Measurements from ENCODE around the gene TNFRSF13B. TPM values are rescaled to one million over a fixed set of nuclear protein-coding genes. Genes with fewer than 3 reads are reported as not detected.
"Not testable (repeated sequence)": the region's sequence is repeated elsewhere in the genome, so short reads cannot be mapped to it uniquely, and the experiment has no call there.

The TNFRSF13B gene
- total RNA-seq, 3 donors from 2014 or later (not counting 1 experiment from before 2014, with no cell fraction given): 0.70 to 7.7 (median 0.89) TPM

DNA sequence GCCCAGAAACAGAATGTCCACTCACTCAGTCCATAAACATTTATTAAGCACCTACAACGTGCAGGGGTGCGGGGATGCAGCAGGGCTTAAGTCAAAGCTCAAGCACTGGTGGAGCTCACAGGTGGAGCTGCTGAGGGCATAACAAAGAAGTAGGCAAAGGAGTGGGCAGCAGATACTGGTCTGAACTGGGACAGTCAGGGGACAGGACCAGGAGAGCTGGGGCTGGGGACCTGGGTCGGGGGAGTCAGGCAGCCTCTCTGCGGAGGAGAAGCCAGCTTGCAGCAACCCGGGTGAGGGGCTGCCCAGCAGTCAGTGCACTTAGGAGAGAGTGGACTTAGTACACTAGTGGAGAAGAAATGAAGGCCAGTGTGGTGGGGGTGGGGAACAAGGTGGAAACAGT, 10.0 kb upstream of the TNFRSF13B start:
- no peak overlapping the region for H3K4me3 ChIP-seq (ENCODE audit: low read length)
- H3K27ac ChIP-seq (ENCODE audit: low read length): peak overlapping the region; percentile 45
- no peaks in the 10 kb centered on the region for H3K9me3 ChIP-seq (ENCODE audit: control insufficient read depth, insufficient read depth, low read length)
- Mint-ChIP-seq H3K27me3 (ENCODE audit: low read depth in 2 of 2) (peaks cover 0 to 3% of the 10 kb centered on the region in 2 donors), H3K27ac (no peak overlapping the region), H3K4me1 (peaks cover 0 to 4% of the 10 kb centered on the region in 2 donors), H3K4me3 (no peak overlapping the region), H3K9me3 (no peaks in the 10 kb centered on the region), H3K36me3 (no peaks in the 10 kb centered on the region)
- H3K27me3 ChIP-seq (ENCODE audit: control insufficient read depth, insufficient read depth, low read length): no peaks in the 10 kb centered on the region
- no peak for DNase-seq
- 94% methylated on average over 5 of the region's 5 CpGs for WGBS (ENCODE audit: insufficient coverage)
- peaks cover 6% of the 10 kb centered on the region for H3K4me1 ChIP-seq (ENCODE audit: control insufficient read depth, insufficient read depth, low read length)
- no peak for ATAC-seq
- no peaks in the 10 kb centered on the region for H3K36me3 ChIP-seq (ENCODE audit: control insufficient read depth, insufficient read depth, low read length)
- intact Hi-C loops (cut with micrococcal nuclease): loop anchor here (10.0 kb wide), 1 partner anchor 447 kb away; no protein-coding TSS in a partner anchor
- TF ChIP-seq, protein P1, sequence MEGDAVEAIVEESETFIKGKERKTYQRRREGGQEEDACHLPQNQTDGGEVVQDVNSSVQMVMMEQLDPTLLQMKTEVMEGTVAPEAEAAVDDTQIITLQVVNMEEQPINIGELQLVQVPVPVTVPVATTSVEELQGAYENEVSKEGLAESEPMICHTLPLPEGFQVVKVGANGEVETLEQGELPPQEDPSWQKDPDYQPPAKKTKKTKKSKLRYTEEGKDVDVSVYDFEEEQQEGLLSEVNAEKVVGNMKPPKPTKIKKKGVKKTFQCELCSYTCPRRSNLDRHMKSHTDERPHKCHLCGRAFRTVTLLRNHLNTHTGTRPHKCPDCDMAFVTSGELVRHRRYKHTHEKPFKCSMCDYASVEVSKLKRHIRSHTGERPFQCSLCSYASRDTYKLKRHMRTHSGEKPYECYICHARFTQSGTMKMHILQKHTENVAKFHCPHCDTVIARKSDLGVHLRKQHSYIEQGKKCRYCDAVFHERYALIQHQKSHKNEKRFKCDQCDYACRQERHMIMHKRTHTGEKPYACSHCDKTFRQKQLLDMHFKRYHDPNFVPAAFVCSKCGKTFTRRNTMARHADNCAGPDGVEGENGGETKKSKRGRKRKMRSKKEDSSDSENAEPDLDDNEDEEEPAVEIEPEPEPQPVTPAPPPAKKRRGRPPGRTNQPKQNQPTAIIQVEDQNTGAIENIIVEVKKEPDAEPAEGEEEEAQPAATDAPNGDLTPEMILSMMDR (IDR thresholded peaks at IDR 0.05): no peak

DNA sequence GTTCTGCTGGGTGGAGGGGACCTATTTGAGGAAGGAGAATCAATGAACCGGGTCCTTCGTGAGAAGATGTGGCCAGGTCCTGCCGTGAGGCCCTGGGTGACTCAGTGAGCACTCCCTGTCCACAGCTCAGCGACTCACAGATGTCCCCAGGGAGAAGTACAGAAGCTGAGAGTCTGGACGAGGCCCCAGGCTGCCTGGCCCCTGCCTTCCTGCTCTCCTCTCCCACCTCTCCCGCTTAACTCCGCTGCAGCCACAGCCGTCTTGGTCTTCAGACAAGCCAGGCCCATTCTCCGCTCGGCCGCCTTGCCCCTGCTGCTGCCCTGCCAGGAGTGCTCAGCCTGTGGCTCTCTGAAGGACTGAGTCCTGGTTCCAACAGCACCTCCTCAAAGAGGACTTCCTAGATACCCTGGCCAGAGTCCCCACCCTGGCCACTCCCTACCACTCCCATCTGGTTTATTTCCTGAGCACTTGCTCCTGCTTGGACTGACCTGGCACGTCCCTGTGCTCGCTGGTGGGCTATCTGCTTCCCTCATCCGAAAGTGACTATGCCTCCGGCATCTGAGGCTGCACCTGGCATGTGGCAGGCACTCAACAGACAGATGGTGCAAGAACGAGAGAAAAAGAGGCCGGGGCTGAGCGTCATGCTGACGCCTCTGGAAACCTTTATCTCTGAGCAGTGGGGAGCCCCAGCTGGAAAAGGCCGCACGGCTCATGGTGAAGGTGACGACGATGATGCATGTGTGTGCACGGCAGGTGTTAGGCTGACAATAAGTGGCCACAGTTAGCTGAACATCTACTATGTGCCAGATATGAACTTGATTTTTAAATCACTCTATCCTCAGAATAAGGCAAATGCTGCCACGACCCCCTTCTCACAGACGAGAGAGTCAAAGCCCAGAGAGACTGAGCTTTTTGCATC, 9.2 kb upstream of the TNFRSF13B start:
- no peaks in the 10 kb centered on the region for H3K9me3 ChIP-seq (ENCODE audit: control insufficient read depth, insufficient read depth, low read length)
- no peaks in the 10 kb centered on the region for H3K36me3 ChIP-seq (ENCODE audit: control insufficient read depth, insufficient read depth, low read length)
- no peak for DNase-seq
- Mint-ChIP-seq H3K4me3 (no peak overlapping the region), H3K27ac (no peak overlapping the region), H3K27me3 (ENCODE audit: low read depth in 2 of 2) (peaks cover 0 to 3% of the 10 kb centered on the region in 2 donors), H3K36me3 (no peaks in the 10 kb centered on the region), H3K4me1 (peaks cover 0 to 12% of the 10 kb centered on the region in 2 donors), H3K9me3 (no peaks in the 10 kb centered on the region)
- intact Hi-C loops (cut with micrococcal nuclease): loop anchor here (10.0 kb wide), 1 partner anchor 446 kb away; no protein-coding TSS in a partner anchor
- TF ChIP-seq, protein P1 (IDR thresholded peaks at IDR 0.05): no peak
- H3K27me3 ChIP-seq (ENCODE audit: control insufficient read depth, insufficient read depth, low read length): no peaks in the 10 kb centered on the region
- peak overlapping the region; percentile 78 for H3K27ac ChIP-seq (ENCODE audit: low read length)
- WGBS (ENCODE audit: insufficient coverage): 75% methylated on average over 25 of the region's 26 CpGs
- no peak overlapping the region for H3K4me3 ChIP-seq (ENCODE audit: low read length)
- peaks cover 7% of the 10 kb centered on the region for H3K4me1 ChIP-seq (ENCODE audit: control insufficient read depth, insufficient read depth, low read length)
- no peak for ATAC-seq

DNA sequence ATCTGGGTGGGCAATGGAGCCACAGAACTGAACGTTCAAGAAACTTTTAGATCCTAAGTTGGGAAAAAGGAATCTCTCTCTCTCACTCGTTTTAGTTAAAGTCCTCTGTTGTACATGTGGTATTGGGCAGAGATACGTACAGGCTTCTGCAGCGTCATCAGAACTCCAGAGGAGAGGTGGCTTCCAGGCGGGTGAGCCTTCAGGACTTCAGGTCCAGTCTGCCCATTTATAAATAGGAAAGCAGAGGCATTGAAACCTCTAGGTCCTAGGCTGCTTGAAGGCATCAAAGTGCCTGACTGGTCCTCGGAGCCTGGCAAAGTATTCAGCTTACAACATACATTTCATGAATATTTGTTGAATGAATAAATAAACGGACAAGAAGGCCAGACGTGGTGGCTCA, 8.1 kb upstream of the TNFRSF13B start:
- H3K4me3 ChIP-seq (ENCODE audit: low read length): no peak overlapping the region
- peaks cover 7% of the 10 kb centered on the region for H3K4me1 ChIP-seq (ENCODE audit: control insufficient read depth, insufficient read depth, low read length)
- 79% methylated on average over 8 of the region's 8 CpGs for WGBS (ENCODE audit: insufficient coverage)
- Mint-ChIP-seq H3K36me3 (no peaks in the 10 kb centered on the region), H3K4me1 (peaks cover 0 to 14% of the 10 kb centered on the region in 2 donors), H3K4me3 (no peak overlapping the region), H3K27ac (no peak overlapping the region), H3K9me3 (no peaks in the 10 kb centered on the region), H3K27me3 (ENCODE audit: low read depth in 2 of 2) (peaks cover 0 to 3% of the 10 kb centered on the region in 2 donors)
- DNase-seq: no peak
- intact Hi-C loops (cut with micrococcal nuclease): loop anchor here (10.0 kb wide), 1 partner anchor 445 kb away; no protein-coding TSS in a partner anchor
- TF ChIP-seq, protein P1 (IDR thresholded peaks at IDR 0.05): no peak
- no peaks in the 10 kb centered on the region for H3K27me3 ChIP-seq (ENCODE audit: control insufficient read depth, insufficient read depth, low read length)
- H3K9me3 ChIP-seq (ENCODE audit: control insufficient read depth, insufficient read depth, low read length): no peaks in the 10 kb centered on the region
- peak overlapping the region; percentile 78 for H3K27ac ChIP-seq (ENCODE audit: low read length)
- ATAC-seq: no peak
- H3K36me3 ChIP-seq (ENCODE audit: control insufficient read depth, insufficient read depth, low read length): no peaks in the 10 kb centered on the region

DNA sequence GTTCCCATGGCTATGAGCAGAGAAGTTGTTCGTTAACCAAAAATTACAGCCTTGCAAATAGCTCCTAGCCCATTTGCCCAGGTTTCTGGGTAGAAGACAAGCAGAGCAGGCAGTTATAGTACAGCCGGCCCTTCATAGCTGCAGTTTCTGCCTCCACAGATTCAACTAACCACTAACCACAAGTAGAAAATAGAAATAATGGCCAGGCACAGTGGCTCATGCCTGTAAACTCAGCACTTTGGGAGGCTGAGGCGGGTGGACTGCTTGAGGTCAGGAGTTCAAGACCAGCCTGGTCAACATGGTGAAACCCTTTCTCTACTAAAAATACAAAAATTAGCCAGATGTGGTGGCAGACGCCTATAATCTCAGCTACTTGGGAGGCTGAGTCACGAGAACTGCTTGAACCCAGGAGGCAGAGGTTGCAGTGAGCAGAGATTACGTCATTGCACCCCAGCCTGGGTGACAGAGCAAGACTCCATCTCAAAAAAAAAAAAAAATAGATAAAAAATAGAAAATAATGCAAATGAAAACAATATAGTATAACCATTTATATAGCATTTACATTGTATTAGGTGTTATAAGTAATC, 7.4 kb upstream of the TNFRSF13B start:
- ATAC-seq; H3K27ac Mint-ChIP-seq; H3K9me3 Mint-ChIP-seq; H3K4me3 Mint-ChIP-seq; H3K4me3 ChIP-seq (ENCODE audit: low read length); H3K36me3 Mint-ChIP-seq; H3K9me3 ChIP-seq (ENCODE audit: control insufficient read depth, insufficient read depth, low read length); intact Hi-C loops (cut with micrococcal nuclease); H3K4me1 ChIP-seq (ENCODE audit: control insufficient read depth, insufficient read depth, low read length); H3K36me3 ChIP-seq (ENCODE audit: control insufficient read depth, insufficient read depth, low read length); H3K27me3 ChIP-seq (ENCODE audit: control insufficient read depth, insufficient read depth, low read length); H3K27me3 Mint-ChIP-seq (ENCODE audit: low read depth in 2 of 2); DNase-seq: not testable (repeated sequence)
- peaks cover 0 to 14% of the 10 kb centered on the region in 2 donors for H3K4me1 Mint-ChIP-seq
- H3K27ac ChIP-seq (ENCODE audit: low read length): peak overlapping the region; percentile 34
- 62% methylated on average over 6 of the region's 6 CpGs for WGBS (ENCODE audit: insufficient coverage)
